Colonic mucosa (tissue), 4 donors: ENCODE data around the gene MCAT. TPM values are rescaled to one million over a fixed set of nuclear protein-coding genes. Genes with fewer than 3 reads are reported as not detected.
A peak's percentile ranks its signal among the peaks of the same experiment; 100 is the strongest.

Experiments
- DNase-seq: peaks from one replicate; pipeline ENCODE4 v3.0.0-alpha.2; 2020
- H3K27ac ChIP-seq: fragments of 200-600 bp; one replicate; pipeline ENCODE4 v1.8.0; 2021
- H3K27me3 ChIP-seq: fragments of 200-600 bp; one replicate; pipeline ENCODE4 v1.8.0; 2021
- H3K36me3 ChIP-seq: fragments of 200-600 bp; one replicate; pipeline ENCODE4 v1.8.0; 2021
- H3K4me1 ChIP-seq: fragments of 200-600 bp; one replicate; pipeline ENCODE4 v1.8.0; 2021; ENCODE audit warnings: mild to moderate bottlenecking
- H3K4me3 ChIP-seq: fragments of 200-600 bp; one replicate; pipeline ENCODE4 v1.8.0; 2021
- H3K9ac ChIP-seq, 2 donors: one replicate each; pipeline ENCODE4 v1.7.0; 2013; ENCODE audit warnings: control low read depth in 2 of 2, low read depth in 2 of 2, low read length in 2 of 2
- H3K9me3 ChIP-seq: fragments of 200-600 bp; one replicate; pipeline ENCODE4 v1.8.0; 2021
- CTCF ChIP-seq: fragments of 200-600 bp; IDR thresholded peaks from one replicate; pipeline ENCODE4 v1.8.0; 2022; ENCODE audit warnings: antibody characterized with exemption, mild to moderate bottlenecking
- intact Hi-C: fragments of 100-400 bp; cut with DNase I; formaldehyde crosslinking; loops from one replicate; pipeline ENCODE4 v1.14.1; 2022
- total RNA-seq, 2 donors: library from RNA; stranded (reverse); fragmentation: NEBNext Ultra II Directional in 1 of 2; extraction: Animal tissue kit (Norgen Biotek cat#: 25700) in 1 of 2; gene quantifications; one replicate each; pipeline ENCODE4 v1.2.1, GENCODE V29; 2021
- donor health status: healthy.
- donor health status: DM: no; HTN: no; CAD: no.
- donor health status: DM: no; HTN: no; CAD: no.

Gene MCAT
- total RNA-seq, 2 donors from 2014 or later, result 17.9 to 35.1 TPM

- no peaks in the 10 kb centered on the region for H3K36me3 ChIP-seq
- H3K27ac ChIP-seq, result no peak overlapping the region
- peaks cover 8% of the 10 kb centered on the region for H3K4me1 ChIP-seq
- no peak overlapping the region for H3K4me3 ChIP-seq
- no peak for DNase-seq
- H3K9me3 ChIP-seq, result no peaks in the 10 kb centered on the region
- H3K27me3 ChIP-seq, result no peaks in the 10 kb centered on the region
- intact Hi-C loops, result no loop called here
- TF ChIP-seq CTCF, result no peak
- no peak overlapping the region for H3K9ac ChIP-seq
Measured at GRCh38 chr22:43144949-43145348, 1.8 kb upstream of the MCAT start.

- no peaks in the 10 kb centered on the region for H3K27me3 ChIP-seq
Measured at GRCh38 chr22:43136801-43137200, 6.4 kb downstream of the MCAT start.

GRCh38 chr22:43136255-43136654 is 6.9 kb downstream of the MCAT start:
- DNase-seq, result no peak
- Histone ChIP-seq H3K9ac (no peak overlapping the region), H3K9me3 (no peaks in the 10 kb centered on the region), H3K36me3 (peaks cover 3% of the 10 kb centered on the region), H3K4me1 (no peaks in the 10 kb centered on the region), H3K27me3 (no peaks in the 10 kb centered on the region), H3K27ac (no peak overlapping the region), H3K4me3 (no peak overlapping the region)
- TF ChIP-seq CTCF, result peak; percentile 65
- intact Hi-C loops, result no loop called here

More at GRCh38 chr22:43136801-43137200, 6.4 kb downstream of the MCAT start:
- H3K9ac ChIP-seq, result no peak overlapping the region
- H3K27ac ChIP-seq, result no peak overlapping the region
- peaks cover 2% of the 10 kb centered on the region for H3K4me1 ChIP-seq
- H3K4me3 ChIP-seq, result no peak overlapping the region
- DNase-seq, result no peak
- no peaks in the 10 kb centered on the region for H3K9me3 ChIP-seq
- no peak for TF ChIP-seq CTCF
- intact Hi-C loops, result no loop called here
- H3K36me3 ChIP-seq, result peaks cover 3% of the 10 kb centered on the region

GRCh38 chr22:43135565-43135964 is 7.6 kb downstream of the MCAT start:
- H3K27me3 ChIP-seq, result no peaks in the 10 kb centered on the region
- intact Hi-C loops, result no loop called here
- no peak for TF ChIP-seq CTCF

GRCh38 chr22:43134553-43134952 is 8.6 kb downstream of the MCAT start:
- no peak overlapping the region for H3K4me3 ChIP-seq
- no peak overlapping the region for H3K27ac ChIP-seq
- peaks cover 3% of the 10 kb centered on the region for H3K4me1 ChIP-seq
- H3K27me3 ChIP-seq, result no peaks in the 10 kb centered on the region
- H3K9ac ChIP-seq, result no peak overlapping the region
- TF ChIP-seq CTCF, result no peak
- H3K36me3 ChIP-seq, result peaks cover 3% of the 10 kb centered on the region
- intact Hi-C loops, result no loop called here
- H3K9me3 ChIP-seq, result no peaks in the 10 kb centered on the region
- DNase-seq, result no peak

More at GRCh38 chr22:43135565-43135964, 7.6 kb downstream of the MCAT start:
- peaks cover 3% of the 10 kb centered on the region for H3K36me3 ChIP-seq
- no peak for DNase-seq
- H3K27ac ChIP-seq, result no peak overlapping the region
- H3K4me1 ChIP-seq, result no peaks in the 10 kb centered on the region
- H3K9me3 ChIP-seq, result no peaks in the 10 kb centered on the region
- no peak overlapping the region for H3K4me3 ChIP-seq
- no peak overlapping the region for H3K9ac ChIP-seq
